H9 (cell line): ENCODE results near the gene SLC7A14. TPM values are rescaled to one million over a fixed set of nuclear protein-coding genes. Genes with fewer than 3 reads are reported as not detected.

Experiments used
- DNase-seq: peaks from one replicate; pipeline ENCODE4 v3.0.0-alpha.2; 2017
- H2AFZ ChIP-seq: one replicate; pipeline ENCODE4 v1.6.1; 2013; ENCODE audit warnings: mild to moderate bottlenecking, low read length, control low read depth, moderate library complexity
- H2AK5ac ChIP-seq: 2 replicates; pipeline ENCODE4 v1.6.1; 2013; ENCODE audit warnings: low read length, control low read depth, mixed read lengths; ENCODE audit not compliant: insufficient read length
- H2BK120ac ChIP-seq: one replicate; pipeline ENCODE4 v1.6.1; 2013; ENCODE audit warnings: low read depth, mild to moderate bottlenecking, low read length, control low read depth, inconsistent platforms; ENCODE audit not compliant: poor library complexity, severe bottlenecking
- H2BK12ac ChIP-seq: 2 replicates; pipeline ENCODE4 v1.6.1; 2013; ENCODE audit warnings: low read length, control low read depth, mixed read lengths, low read depth; ENCODE audit not compliant: insufficient read length
- H2BK15ac ChIP-seq: 2 replicates; pipeline ENCODE4 v1.6.1; 2013; ENCODE audit warnings: low read depth, low read length, control low read depth
- H2BK20ac ChIP-seq: one replicate; pipeline ENCODE4 v1.6.1; 2013; ENCODE audit warnings: low read depth, mild to moderate bottlenecking, low read length, control low read depth, inconsistent platforms; ENCODE audit not compliant: poor library complexity, severe bottlenecking
- H2BK5ac ChIP-seq: 2 replicates; pipeline ENCODE4 v1.6.1; 2013; ENCODE audit warnings: low read length, control low read depth, mixed read lengths; ENCODE audit not compliant: insufficient read length
- H3K14ac ChIP-seq: 2 replicates; pipeline ENCODE4 v1.6.1; 2013; ENCODE audit warnings: low read length, control low read depth; ENCODE audit not compliant: insufficient read depth
- H3K18ac ChIP-seq: 2 replicates; pipeline ENCODE4 v1.6.1; 2013; ENCODE audit warnings: low read depth, mild to moderate bottlenecking, mixed read lengths, low read length, control low read depth; ENCODE audit not compliant: insufficient read length
- H3K23ac ChIP-seq: 2 replicates; pipeline ENCODE4 v1.6.1; 2013; ENCODE audit warnings: low read length, control low read depth, mixed read lengths, low read depth; ENCODE audit not compliant: insufficient read length
- H3K23me2 ChIP-seq: 2 replicates; pipeline ENCODE4 v1.6.1; 2013; ENCODE audit warnings: low read depth, mild to moderate bottlenecking, mixed read lengths, low read length, control low read depth; ENCODE audit not compliant: insufficient read length, poor library complexity, severe bottlenecking
- H3K27ac ChIP-seq: 2 replicates; pipeline ENCODE4 v1.5.1; 2013; ENCODE audit warnings: low read length, control low read depth, mixed read lengths, low read depth; ENCODE audit not compliant: insufficient read length
- H3K27me3 ChIP-seq: 2 replicates; pipeline ENCODE4 v1.6.1; 2013; ENCODE audit warnings: low read length, control low read depth, inconsistent platforms; ENCODE audit not compliant: insufficient read depth
- H3K4ac ChIP-seq: 2 replicates; pipeline ENCODE4 v1.6.1; 2013; ENCODE audit warnings: low read depth, mild to moderate bottlenecking, control low read depth, inconsistent platforms, low read length, moderate library complexity
- H3K4me1 ChIP-seq: 2 replicates; pipeline ENCODE4 v1.6.1; 2013; ENCODE audit warnings: low read length, control low read depth, inconsistent platforms; ENCODE audit not compliant: insufficient read depth
- H3K4me2 ChIP-seq: 2 replicates; pipeline ENCODE4 v1.6.1; 2013; ENCODE audit warnings: low read length, control low read depth, mixed read lengths; ENCODE audit not compliant: insufficient read length, insufficient read depth
- H3K56ac ChIP-seq: 2 replicates; pipeline ENCODE4 v1.6.1; 2013; ENCODE audit warnings: low read depth, mild to moderate bottlenecking, mixed read lengths, low read length, control low read depth; ENCODE audit not compliant: insufficient read length
- H3K79me1 ChIP-seq: 2 replicates; pipeline ENCODE4 v1.6.1; 2013; ENCODE audit warnings: low read depth, mild to moderate bottlenecking, moderate library complexity, low read length, control low read depth, inconsistent platforms; ENCODE audit not compliant: insufficient read depth, poor library complexity, severe bottlenecking
- H3K79me2 ChIP-seq: 2 replicates; pipeline ENCODE4 v1.6.1; 2013; ENCODE audit warnings: low read length, control low read depth, inconsistent platforms; ENCODE audit not compliant: insufficient read depth
- H3K9ac ChIP-seq: 2 replicates; pipeline ENCODE4 v1.6.1; 2013; ENCODE audit warnings: low read length, control low read depth, mixed read lengths; ENCODE audit not compliant: insufficient read length; ENCODE audit errors: extremely low read depth
- H3K9me3 ChIP-seq: one replicate; pipeline ENCODE4 v1.6.1; 2013; ENCODE audit warnings: low read depth, low read length, inconsistent platforms; ENCODE audit not compliant: control insufficient read depth
- H3T11ph ChIP-seq: one replicate; pipeline ENCODE4 v1.6.1; 2013; ENCODE audit warnings: mild to moderate bottlenecking, low read length, control low read depth, inconsistent platforms
- H4K20me1 ChIP-seq: one replicate; pipeline ENCODE4 v1.6.1; 2013; ENCODE audit not compliant: control insufficient read depth, insufficient read length, insufficient read depth
- H4K5ac ChIP-seq: 2 replicates; pipeline ENCODE4 v1.6.1; 2013; ENCODE audit warnings: low read depth, mild to moderate bottlenecking, mixed read lengths, low read length, control low read depth; ENCODE audit not compliant: insufficient read length
- H4K8ac ChIP-seq: replicated peaks from 2 replicates; pipeline ENCODE4 v1.6.1; 2013; ENCODE audit warnings: low read length, control low read depth, mixed read lengths, low read depth; ENCODE audit not compliant: insufficient read length
- H4K91ac ChIP-seq: 2 replicates; pipeline ENCODE4 v1.6.1; 2013; ENCODE audit warnings: low read depth, mild to moderate bottlenecking, moderate library complexity, mixed read lengths, low read length, control low read depth; ENCODE audit not compliant: insufficient read length
- H3K27ac Mint-ChIP-seq, 3 experiments: 2 replicates in 2 of 3; 3 replicates in 1 of 3; pipeline ENCODE4 v1.8.0; 2020 to 2021; ENCODE audit warnings: mixed read lengths in 3 of 3, mild to moderate bottlenecking in 1 of 3, moderate library complexity in 1 of 3
- H3K27me3 Mint-ChIP-seq: 2 replicates; pipeline ENCODE4 v1.8.0; 2021; ENCODE audit warnings: low read depth, mild to moderate bottlenecking, moderate library complexity, mixed read lengths
- H3K36me3 Mint-ChIP-seq, 3 experiments: 2 replicates in 2 of 3; 3 replicates in 1 of 3; pipeline ENCODE4 v1.8.0; 2020 to 2021; ENCODE audit warnings: low read depth in 3 of 3, mixed read lengths in 3 of 3; ENCODE audit not compliant: insufficient read depth in 1 of 3
- H3K4me1 Mint-ChIP-seq, 2 experiments: 2 replicates each; pipeline ENCODE4 v1.8.0; 2020; ENCODE audit warnings: mixed read lengths in 2 of 2
- H3K4me3 Mint-ChIP-seq, 2 experiments: 2 replicates in 1 of 2; 3 replicates in 1 of 2; pipeline ENCODE4 v1.8.0; 2020 to 2021; ENCODE audit warnings: mild to moderate bottlenecking in 2 of 2, mixed read lengths in 2 of 2, moderate library complexity in 1 of 2
- H3K9me3 Mint-ChIP-seq, 2 experiments: 2 replicates in 1 of 2; 3 replicates in 1 of 2; pipeline ENCODE4 v1.8.0; 2020; ENCODE audit warnings: mild to moderate bottlenecking in 2 of 2, mixed read lengths in 2 of 2, moderate library complexity in 1 of 2
- WGBS: extraction: QIAGEN DNeasy Blood & Tissue Kit; methylation state at CpG from one replicate; pipeline ENCODE4 v1.1.7; 2013; ENCODE audit warnings: missing lambda C conversion rate, low lambda C conversion rate, mixed read lengths; ENCODE audit not compliant: insufficient read length; ENCODE audit errors: extremely low coverage; 5-methylcytosine and 5-hydroxymethylcytosine counted together
- total RNA-seq: library from RNA; stranded (reverse); gene quantifications from 2 replicates; pipeline ENCODE4 v1.2.1, GENCODE V29; 2021
- TF ChIP-seq, protein P1 (sequence below): fragments of 200-600 bp; sonication (generic); conservative IDR thresholded peaks from 3 replicates; pipeline ENCODE4 v1.8.0; 2021; ENCODE audit warnings: antibody characterized with exemption, mild to moderate bottlenecking

The SLC7A14 gene
- total RNA-seq, 1 experiment from 2014 or later, result 0.42 TPM

DNA sequence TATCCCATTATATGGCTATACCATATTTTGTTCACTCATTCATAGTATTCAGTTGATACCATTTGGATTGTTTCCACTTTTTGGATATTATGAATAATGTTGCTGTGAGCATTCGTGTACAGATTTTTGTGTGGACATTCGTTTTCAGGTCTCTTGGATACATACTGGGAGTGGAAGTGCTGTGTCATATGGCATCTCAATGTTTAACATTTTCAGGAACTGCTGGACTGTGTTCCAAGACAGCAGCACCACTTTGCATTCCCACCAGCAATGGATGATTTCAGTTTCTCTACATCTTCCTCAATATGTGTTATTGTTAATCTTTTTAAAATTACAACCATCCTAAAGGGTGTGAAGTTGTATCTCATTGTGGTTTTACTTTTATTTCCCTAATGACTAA is 34.6 kb downstream of the SLC7A14 start:
- Histone ChIP-seq H4K91ac (no peak overlapping the region), H3K14ac (no peak overlapping the region), H2BK15ac (no peak overlapping the region), H2BK20ac (no peak overlapping the region), H4K5ac (no peak overlapping the region), H3K79me1 (no peaks in the 10 kb centered on the region), H3K56ac (no peak overlapping the region), H3K23me2 (no peaks in the 10 kb centered on the region), H3K4me2 (no peak overlapping the region), H3K18ac (no peak overlapping the region), H4K8ac (no peak overlapping the region), H2BK5ac (no peak overlapping the region), H3K27ac (no peak overlapping the region), H2AFZ (no peak overlapping the region), H3K23ac (no peak overlapping the region), H2AK5ac (no peak overlapping the region), H3K9me3 (no peaks in the 10 kb centered on the region), H3K4me1 (no peaks in the 10 kb centered on the region), H3K9ac (no peak overlapping the region), H4K20me1 (no peaks in the 10 kb centered on the region), H3K27me3 (no peaks in the 10 kb centered on the region), H2BK12ac (no peak overlapping the region), H3K79me2 (no peaks in the 10 kb centered on the region), H2BK120ac (no peak overlapping the region), H3T11ph (no peak overlapping the region), H3K4ac (no peak overlapping the region)
- H3K4me3 Mint-ChIP-seq, result no peak overlapping the region
- no peak for DNase-seq
- H3K4me1 Mint-ChIP-seq, result no peaks in the 10 kb centered on the region
- no peaks in the 10 kb centered on the region for H3K9me3 Mint-ChIP-seq
- TF ChIP-seq, protein P1, sequence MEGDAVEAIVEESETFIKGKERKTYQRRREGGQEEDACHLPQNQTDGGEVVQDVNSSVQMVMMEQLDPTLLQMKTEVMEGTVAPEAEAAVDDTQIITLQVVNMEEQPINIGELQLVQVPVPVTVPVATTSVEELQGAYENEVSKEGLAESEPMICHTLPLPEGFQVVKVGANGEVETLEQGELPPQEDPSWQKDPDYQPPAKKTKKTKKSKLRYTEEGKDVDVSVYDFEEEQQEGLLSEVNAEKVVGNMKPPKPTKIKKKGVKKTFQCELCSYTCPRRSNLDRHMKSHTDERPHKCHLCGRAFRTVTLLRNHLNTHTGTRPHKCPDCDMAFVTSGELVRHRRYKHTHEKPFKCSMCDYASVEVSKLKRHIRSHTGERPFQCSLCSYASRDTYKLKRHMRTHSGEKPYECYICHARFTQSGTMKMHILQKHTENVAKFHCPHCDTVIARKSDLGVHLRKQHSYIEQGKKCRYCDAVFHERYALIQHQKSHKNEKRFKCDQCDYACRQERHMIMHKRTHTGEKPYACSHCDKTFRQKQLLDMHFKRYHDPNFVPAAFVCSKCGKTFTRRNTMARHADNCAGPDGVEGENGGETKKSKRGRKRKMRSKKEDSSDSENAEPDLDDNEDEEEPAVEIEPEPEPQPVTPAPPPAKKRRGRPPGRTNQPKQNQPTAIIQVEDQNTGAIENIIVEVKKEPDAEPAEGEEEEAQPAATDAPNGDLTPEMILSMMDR, result no peak
- no peaks in the 10 kb centered on the region for H3K36me3 Mint-ChIP-seq
- H3K27me3 Mint-ChIP-seq, result no peaks in the 10 kb centered on the region
- no CpG with 5 or more reads among the region's 2 CpGs for WGBS
- no peak overlapping the region for H3K27ac Mint-ChIP-seq
